ENCODE measurements around the gene USP12.

- TF ChIP-seq POLR2A (IDR thresholded peaks at IDR 0.05) (no peak), CTCF (IDR thresholded peaks at IDR 0.05) (no peak)
Measured at GRCh38 chr13:27131906-27132305, 39.7 kb downstream of the USP12 start.

Measured in tibial nerve (tissue), 3 donors.